HepG2 (cell line): ENCODE measurements around the gene C2orf81. TPM values are rescaled to one million over a fixed set of nuclear protein-coding genes. Genes with fewer than 3 reads are reported as not detected.

Experiments
- ATAC-seq: fragments of 200-7000 bp; cut with Tn5 transposase; 3 replicates; pipeline ENCODE4 v1.9.1; 2020; ENCODE audit warnings: mild to moderate bottlenecking, moderate library complexity
- BruUV-seq: library from RNA; stranded (reverse); fragments of 400-500 nt; replicated peaks from 2 replicates; lab custom pipeline; 2021; lab: Mats Ljungman, UMichigan
- CTCF ChIA-PET: fragments of 300-600 bp; formaldehyde crosslinking; extraction: SDS; loops from one replicate; lab custom pipeline; 2021; ENCODE audit warnings: low total read pairs, inconsistent platforms, low intra/inter-chr PET ratio; lab: Yijun Ruan, JAX
- POLR2A ChIA-PET: fragments of 350-600 bp; sonication (Branson Sonifier 250); formaldehyde crosslinking; loops from one replicate; lab custom pipeline; 2020; ENCODE audit warnings: antibody characterized with exemption, inconsistent platforms; lab: Yijun Ruan, JAX
- DNase-seq: peaks from one replicate; pipeline ENCODE4 v3.0.0-alpha.2; 2015; ENCODE audit warnings: low spot score
- FAIRE-seq: peaks from 3 replicates; lab custom pipeline; 2011; peaks lifted over from hg19 to GRCh38; lab: Jason Lieb, UNC
- H2AFZ ChIP-seq: one replicate; pipeline ENCODE4 v1.6.1; 2011; ENCODE audit warnings: low read length, inconsistent platforms
- H3K27ac ChIP-seq: fragments of 300-600 bp; 3 replicates; pipeline ENCODE4 v1.8.0; 2011; ENCODE audit warnings: mixed run types, mild to moderate bottlenecking, mixed read lengths, low read length, inconsistent platforms; ENCODE audit not compliant: insufficient read depth; ENCODE audit errors: extremely low read length
- H3K27me3 ChIP-seq, 2 experiments: fragments of 200-600 bp in 1 of 2; 2 replicates in 1 of 2; 3 replicates in 1 of 2; pipeline versions ENCODE4 v1.6.0 to v1.8.0; 2011; ENCODE audit warnings: low read length in 2 of 2, mild to moderate bottlenecking in 2 of 2, moderate library complexity in 2 of 2, inconsistent platforms in 1 of 2; ENCODE audit not compliant: insufficient read depth in 2 of 2, control insufficient read depth in 1 of 2
- H3K36me3 ChIP-seq, 2 experiments: fragments of 200-600 bp in 1 of 2; replicated peaks in 1 of 2; 2 replicates in 1 of 2; 3 replicates in 1 of 2; pipeline versions ENCODE4 v1.5.1 to v1.8.0; 2011; ENCODE audit warnings: low read length in 2 of 2, inconsistent platforms in 1 of 2; ENCODE audit not compliant: insufficient read depth in 2 of 2, control insufficient read depth in 1 of 2
- H3K4me1 ChIP-seq: 2 replicates; pipeline ENCODE4 v1.5.1; 2012; ENCODE audit warnings: low read length, inconsistent platforms; ENCODE audit not compliant: insufficient read depth
- H3K4me2 ChIP-seq: 2 replicates; pipeline ENCODE4 v1.6.0; 2011; ENCODE audit warnings: low read depth, low read length, inconsistent platforms
- H3K4me3 ChIP-seq, 3 experiments: fragments of 200-600 bp in 1 of 3; sonication (generic), shearing (Covaris generic) in 1 of 3; replicated peaks in 1 of 3; 2 replicates each; pipeline ENCODE4 v1.5.1; 2011 to 2016; ENCODE audit warnings: low read length in 3 of 3, inconsistent platforms in 2 of 3, low read depth in 2 of 3, mild to moderate bottlenecking in 2 of 3, control low read depth in 1 of 3, mixed read lengths in 1 of 3; ENCODE audit not compliant: insufficient read depth in 1 of 3
- H3K79me2 ChIP-seq: one replicate; pipeline ENCODE4 v1.6.1; 2011; ENCODE audit warnings: low read length, inconsistent platforms; ENCODE audit not compliant: insufficient read depth
- H3K9ac ChIP-seq: 2 replicates; pipeline ENCODE4 v1.6.0; 2011; ENCODE audit warnings: mild to moderate bottlenecking, low read depth, low read length, inconsistent platforms; ENCODE audit not compliant: insufficient read depth
- H3K9me3 ChIP-seq: 2 replicates; pipeline ENCODE4 v1.5.1; 2012; ENCODE audit warnings: mild to moderate bottlenecking, low read length
- H4K20me1 ChIP-seq: 2 replicates; pipeline ENCODE4 v1.6.0; 2011; ENCODE audit warnings: inconsistent platforms, mild to moderate bottlenecking, low read length, moderate library complexity; ENCODE audit not compliant: insufficient read depth
- DBP ChIP-seq: sonication (generic); formaldehyde crosslinking; IDR thresholded peaks from 2 replicates; pipeline ENCODE4 v1.4.0; 2020; ENCODE audit warnings: missing genetic modification reagents; ENCODE audit errors: not compliant biosample characterization
- FUBP1 ChIP-seq: sonication (generic); formaldehyde crosslinking; IDR thresholded peaks from 2 replicates; pipeline ENCODE4 v1.5.1; 2020; ENCODE audit warnings: missing genetic modification reagents, mild to moderate bottlenecking, borderline replicate concordance
- HDAC2 ChIP-seq: sonication (generic); formaldehyde crosslinking; IDR thresholded peaks from 2 replicates; pipeline ENCODE4 v1.4.0; 2020; ENCODE audit warnings: missing genetic modification reagents
- HOXA9 ChIP-seq: sonication (generic); formaldehyde crosslinking; IDR thresholded peaks from 2 replicates; pipeline ENCODE4 v1.8.1; 2022; ENCODE audit warnings: missing genetic modification reagents, mild to moderate bottlenecking, moderate library complexity, borderline replicate concordance
- NCOA2 ChIP-seq: sonication (generic); formaldehyde crosslinking; IDR thresholded peaks from 2 replicates; pipeline ENCODE4 v1.8.0; 2022; ENCODE audit warnings: inconsistent platforms
- NKX3-1 ChIP-seq: sonication (generic); formaldehyde crosslinking; IDR thresholded peaks from 2 replicates; pipeline ENCODE4 v1.5.0; 2020; ENCODE audit warnings: missing genetic modification reagents
- POLR2AphosphoS2 ChIP-seq: IDR thresholded peaks from 2 replicates; pipeline ENCODE4 v1.6.1; 2011; ENCODE audit warnings: low read depth, low read length, improper control_type of control experiment
- ZNF260 ChIP-seq: sonication (generic); formaldehyde crosslinking; IDR thresholded peaks from 2 replicates; pipeline ENCODE4 v1.4.0; 2020; ENCODE audit warnings: missing genetic modification reagents, low read depth, mild to moderate bottlenecking, borderline replicate concordance
- ZNF382 ChIP-seq: sonication (generic); formaldehyde crosslinking; IDR thresholded peaks from 2 replicates; pipeline ENCODE4 v1.5.0; 2020; ENCODE audit warnings: missing genetic modification reagents, mild to moderate bottlenecking, borderline replicate concordance
- ZNF576 ChIP-seq: sonication (generic); formaldehyde crosslinking; IDR thresholded peaks from 2 replicates; pipeline ENCODE4 v1.4.0; 2020; ENCODE audit warnings: mild to moderate bottlenecking, missing genetic modification reagents
- ZNF609 ChIP-seq: sonication (generic); formaldehyde crosslinking; IDR thresholded peaks from 2 replicates; pipeline ENCODE4 v1.4.0; 2020; ENCODE audit warnings: mild to moderate bottlenecking, missing genetic modification reagents, borderline replicate concordance
- ZNF777 ChIP-seq: sonication (generic); formaldehyde crosslinking; IDR thresholded peaks from 2 replicates; pipeline ENCODE4 v1.4.0; 2020; ENCODE audit warnings: missing genetic modification reagents
- WGBS: methylation state at CpG from one replicate; pipeline ENCODE4 v1.1.6; 2017; ENCODE audit warnings: low lambda C conversion rate; 5-methylcytosine and 5-hydroxymethylcytosine counted together
- in situ Hi-C: cut with HindIII; loops from 2 replicates; pipeline ENCODE4 v1.10.0; 2017; ENCODE audit warnings: low pct_unique_long_range_greater_than_20kb; ENCODE audit not compliant: extremely low pct_ligation_motif_present
- intact Hi-C: fragments of 100-400 bp; cut with micrococcal nuclease; formaldehyde crosslinking; loops from one replicate; pipeline ENCODE4 v1.10.0; 2022; ENCODE audit not compliant: unreplicated experiment
- polyA plus RNA-seq, 8 experiments: library from polyadenylated mRNA; depleted of rRNA in 3 of 8; stranded (reverse) in 7 of 8; unstranded in 1 of 8; fragments of >200 nt; fragmentation: Illumina TruSeq in 4 of 8; extraction: Trizol in 4 of 8; gene quantifications; 2 replicates each; pipeline versions ENCODE4 v1.2.1 to v1.2.3, GENCODE V29; 2011 to 2016; ENCODE audit warnings: low read depth in 4 of 8, missing spikeins in 1 of 8, mixed read lengths in 1 of 8; ENCODE audit not compliant: insufficient read depth in 1 of 8
- total RNA-seq, 5 experiments: library from RNA; depleted of rRNA; stranded (reverse); fragments of >200 nt; fragmentation: Illumina TruSeq; extraction: Trizol; gene quantifications; 2 replicates each; pipeline ENCODE4 v1.2.3, GENCODE V29; 2016; ENCODE audit warnings: low read depth in 1 of 5

The C2orf81 gene
- total and polyA plus RNA-seq, 2 of the 13 experiments (the other 11 are each of a cell fraction or from before 2014, with no cell fraction given): 0.15 to 0.17 TPM

GRCh38 chr2:74371421-74371820 is 50.0 kb downstream of the C2orf81 start:
- H3K9ac ChIP-seq: no peak overlapping the region
- H3K27me3 ChIP-seq: no peaks in the 10 kb centered on the region
- ChIA-PET POLR2A (no interaction called here), CTCF (no interaction called here)
- no peak for DNase-seq
- H3K36me3 ChIP-seq: peaks cover 55 to 70% of the 10 kb centered on the region in 2 experiments
- H2AFZ ChIP-seq: no peak overlapping the region
- intact Hi-C loops (no loop called here), in situ Hi-C loops (no loop called here)
- no peaks in the 10 kb centered on the region; the same call in 1 of the 2 replicates for H4K20me1 ChIP-seq
- TF ChIP-seq ZNF576 (CRISPR knock-in tag) (no peak), DBP (CRISPR knock-in tag) (no peak), FUBP1 (CRISPR knock-in tag) (no peak), NCOA2 (CRISPR knock-in tag) (no peak), ZNF777 (CRISPR knock-in tag) (no peak), POLR2AphosphoS2 (no peak), ZNF609 (CRISPR knock-in tag) (no peak), ZNF260 (CRISPR knock-in tag) (no peak), NKX3-1 (CRISPR knock-in tag) (no peak), HOXA9 (CRISPR knock-in tag) (no peak), ZNF382 (CRISPR knock-in tag) (no peak), HDAC2 (no peak)
- TF ChIP-seq, all 625 proteins: peak for 0
- 95% methylated on average over 9 of the region's 9 CpGs for WGBS
- Histone ChIP-seq H3K4me3 (no peak overlapping the region), H3K9me3 (no peaks in the 10 kb centered on the region), H3K4me2 (no peak overlapping the region), H3K79me2 (no peaks in the 10 kb centered on the region), H3K27ac (no peak overlapping the region), H3K4me1 (no peaks in the 10 kb centered on the region)
- no TSS peak for BruUV-seq
- ATAC-seq (no peak), FAIRE-seq (no peak)
